ENCODE data around the gene DDX28.

The DDX28 gene, protein sequence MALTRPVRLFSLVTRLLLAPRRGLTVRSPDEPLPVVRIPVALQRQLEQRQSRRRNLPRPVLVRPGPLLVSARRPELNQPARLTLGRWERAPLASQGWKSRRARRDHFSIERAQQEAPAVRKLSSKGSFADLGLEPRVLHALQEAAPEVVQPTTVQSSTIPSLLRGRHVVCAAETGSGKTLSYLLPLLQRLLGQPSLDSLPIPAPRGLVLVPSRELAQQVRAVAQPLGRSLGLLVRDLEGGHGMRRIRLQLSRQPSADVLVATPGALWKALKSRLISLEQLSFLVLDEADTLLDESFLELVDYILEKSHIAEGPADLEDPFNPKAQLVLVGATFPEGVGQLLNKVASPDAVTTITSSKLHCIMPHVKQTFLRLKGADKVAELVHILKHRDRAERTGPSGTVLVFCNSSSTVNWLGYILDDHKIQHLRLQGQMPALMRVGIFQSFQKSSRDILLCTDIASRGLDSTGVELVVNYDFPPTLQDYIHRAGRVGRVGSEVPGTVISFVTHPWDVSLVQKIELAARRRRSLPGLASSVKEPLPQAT

DNA sequence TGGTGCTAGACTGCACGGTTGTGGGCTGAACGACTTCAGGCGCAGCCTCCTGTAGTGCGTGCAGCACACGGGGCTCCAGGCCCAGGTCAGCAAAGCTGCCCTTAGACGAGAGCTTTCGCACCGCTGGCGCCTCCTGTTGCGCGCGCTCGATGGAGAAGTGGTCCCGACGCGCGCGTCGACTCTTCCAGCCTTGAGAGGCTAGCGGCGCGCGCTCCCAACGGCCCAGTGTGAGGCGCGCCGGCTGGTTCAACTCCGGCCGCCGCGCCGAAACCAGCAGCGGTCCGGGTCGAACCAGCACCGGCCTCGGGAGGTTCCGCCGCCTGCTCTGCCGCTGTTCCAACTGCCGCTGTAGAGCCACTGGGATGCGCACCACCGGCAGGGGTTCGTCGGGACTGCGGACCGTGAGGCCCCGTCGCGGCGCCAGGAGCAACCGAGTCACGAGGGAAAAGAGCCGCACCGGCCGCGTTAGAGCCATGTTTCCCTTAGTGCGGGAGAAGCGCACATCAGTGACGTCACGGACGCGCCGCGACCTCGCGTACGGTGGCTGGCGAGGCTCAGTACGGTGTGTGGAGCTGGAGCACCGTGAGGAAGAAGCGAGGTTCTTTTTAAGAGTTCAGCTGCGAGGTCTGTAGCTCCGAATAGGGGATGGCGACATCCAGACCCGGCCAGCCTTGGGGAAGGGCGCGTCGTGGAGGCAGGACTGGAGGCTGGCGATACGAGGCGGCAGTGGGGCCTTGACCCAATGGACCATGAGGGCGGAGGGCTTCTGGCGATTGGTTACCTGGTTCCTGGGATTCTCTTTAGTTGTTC lies at the start of gene DDX28, which contains the start of gene DUS2:
Gene DDX28, minus strand, starts transcription at position 505 of the 810 bp plus-strand sequence. Its CDS starts 30 bp downstream, at position 475.
Gene DUS2, plus strand, starts transcription at position 557 of the 810 bp plus-strand sequence. CDS start 14,740 bp downstream, outside the sequence.
- H3K4me3 ChIP-seq (ENCODE audit: control insufficient read depth, low read depth, low read length): peak within 1 kb of the TSS; percentile 96
- DNase-seq (ENCODE audit: low read depth): peak; percentile 90
- TF ChIP-seq, protein P1, sequence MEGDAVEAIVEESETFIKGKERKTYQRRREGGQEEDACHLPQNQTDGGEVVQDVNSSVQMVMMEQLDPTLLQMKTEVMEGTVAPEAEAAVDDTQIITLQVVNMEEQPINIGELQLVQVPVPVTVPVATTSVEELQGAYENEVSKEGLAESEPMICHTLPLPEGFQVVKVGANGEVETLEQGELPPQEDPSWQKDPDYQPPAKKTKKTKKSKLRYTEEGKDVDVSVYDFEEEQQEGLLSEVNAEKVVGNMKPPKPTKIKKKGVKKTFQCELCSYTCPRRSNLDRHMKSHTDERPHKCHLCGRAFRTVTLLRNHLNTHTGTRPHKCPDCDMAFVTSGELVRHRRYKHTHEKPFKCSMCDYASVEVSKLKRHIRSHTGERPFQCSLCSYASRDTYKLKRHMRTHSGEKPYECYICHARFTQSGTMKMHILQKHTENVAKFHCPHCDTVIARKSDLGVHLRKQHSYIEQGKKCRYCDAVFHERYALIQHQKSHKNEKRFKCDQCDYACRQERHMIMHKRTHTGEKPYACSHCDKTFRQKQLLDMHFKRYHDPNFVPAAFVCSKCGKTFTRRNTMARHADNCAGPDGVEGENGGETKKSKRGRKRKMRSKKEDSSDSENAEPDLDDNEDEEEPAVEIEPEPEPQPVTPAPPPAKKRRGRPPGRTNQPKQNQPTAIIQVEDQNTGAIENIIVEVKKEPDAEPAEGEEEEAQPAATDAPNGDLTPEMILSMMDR (conservative IDR thresholded peaks at IDR 0.05; ENCODE audit: control insufficient read depth, insufficient read depth, low read depth, low read length): no peak

DNA sequence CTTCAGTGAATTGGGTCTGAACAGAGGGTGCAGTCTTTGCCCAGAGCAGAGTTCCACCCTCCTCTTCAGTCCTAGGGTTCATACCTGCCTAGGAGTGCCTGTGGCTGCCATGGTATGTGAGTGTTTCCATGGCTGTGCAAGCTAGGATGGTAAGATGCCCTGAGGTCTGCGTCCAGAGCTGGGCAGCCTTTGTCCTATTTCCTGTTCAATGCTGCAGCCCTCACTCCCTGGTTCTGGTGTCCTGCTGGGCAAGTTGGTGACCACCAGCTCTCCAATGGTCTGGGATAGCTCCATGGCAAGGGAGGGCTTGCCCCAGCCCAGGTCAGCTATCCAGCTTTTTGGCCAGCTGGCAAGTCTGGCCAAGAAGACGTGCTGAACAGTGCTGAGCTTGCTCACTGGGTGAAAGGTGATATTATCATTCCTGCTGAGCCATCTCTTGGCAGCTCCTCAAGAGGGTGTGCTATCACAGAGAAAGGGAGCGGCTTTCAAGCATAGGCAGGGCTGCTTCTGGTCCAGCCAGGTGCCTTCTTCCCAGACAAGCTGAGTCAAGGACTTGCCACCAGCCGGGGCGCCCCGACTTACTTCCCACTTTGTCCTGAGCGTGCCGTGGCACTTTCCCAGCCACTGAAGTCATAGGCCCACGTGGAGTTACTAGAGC lies 49.1 kb upstream of the DDX28 start:
- TF ChIP-seq, protein P1 (conservative IDR thresholded peaks at IDR 0.05; ENCODE audit: control insufficient read depth, insufficient read depth, low read depth, low read length): no peak
- H3K4me3 ChIP-seq (ENCODE audit: control insufficient read depth, low read depth, low read length): no peak overlapping the region
- peak; percentile 89 for DNase-seq (ENCODE audit: low read depth)

DNA sequence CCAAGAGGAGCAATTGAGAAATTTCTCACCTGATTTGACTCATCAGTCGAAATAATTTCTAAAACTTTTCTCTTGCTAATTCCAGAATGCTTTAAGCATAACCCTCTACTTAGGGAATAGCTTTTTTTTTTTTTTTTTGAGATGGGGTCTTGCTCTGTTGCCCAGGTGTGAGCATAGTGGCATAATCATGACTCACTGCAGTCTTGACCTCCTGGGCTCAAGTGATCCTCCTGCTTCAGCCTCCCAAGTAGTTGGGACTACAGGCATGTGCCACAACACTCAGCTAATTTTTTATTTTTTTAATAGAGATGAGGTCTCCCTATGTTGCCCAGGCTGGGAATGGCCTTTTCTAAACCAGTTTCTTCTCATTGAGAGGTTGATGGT lies 48.5 kb upstream of the DDX28 start:
- no peak for DNase-seq (ENCODE audit: low read depth)
- TF ChIP-seq, protein P1 (conservative IDR thresholded peaks at IDR 0.05; ENCODE audit: control insufficient read depth, insufficient read depth, low read depth, low read length): no peak
- H3K4me3 ChIP-seq (ENCODE audit: control insufficient read depth, low read depth, low read length): no peak overlapping the region

DNA sequence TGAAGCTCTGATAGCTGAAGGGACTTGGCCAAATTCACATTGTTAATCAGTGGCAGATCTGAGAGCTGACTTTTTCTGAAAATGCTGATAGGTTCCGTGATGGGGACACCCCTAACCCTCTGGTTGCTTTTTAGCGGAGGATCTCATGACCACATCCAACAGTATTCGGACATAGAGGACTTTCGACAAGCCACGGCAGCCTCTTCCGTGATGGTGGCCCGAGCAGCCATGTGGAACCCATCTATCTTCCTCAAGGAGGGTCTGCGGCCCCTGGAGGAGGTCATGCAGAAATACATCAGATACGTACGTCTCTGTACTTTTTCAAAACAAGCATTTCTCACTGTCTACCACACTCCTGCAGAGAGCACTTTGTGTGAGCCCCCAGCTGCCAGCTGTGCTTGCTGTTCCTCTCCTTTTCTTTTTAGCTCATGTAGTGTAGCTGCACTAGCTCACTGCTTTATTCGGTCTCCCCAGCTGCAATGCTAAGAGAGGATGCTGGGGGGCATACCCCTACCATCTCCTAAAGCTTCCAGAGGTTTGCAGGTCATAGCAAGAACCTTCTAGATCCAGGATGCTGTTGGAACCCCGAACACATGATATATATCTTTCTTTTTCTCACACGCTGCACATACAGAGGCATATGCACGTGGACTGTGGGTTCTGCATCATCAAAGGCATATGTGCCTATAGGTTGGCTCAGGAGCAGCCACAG lies 47.9 kb upstream of the DDX28 start:
- H3K4me3 ChIP-seq (ENCODE audit: control insufficient read depth, low read depth, low read length): no peak overlapping the region
- no peak for DNase-seq (ENCODE audit: low read depth)
- TF ChIP-seq, protein P1 (conservative IDR thresholded peaks at IDR 0.05; ENCODE audit: control insufficient read depth, insufficient read depth, low read depth, low read length): no peak

DNA sequence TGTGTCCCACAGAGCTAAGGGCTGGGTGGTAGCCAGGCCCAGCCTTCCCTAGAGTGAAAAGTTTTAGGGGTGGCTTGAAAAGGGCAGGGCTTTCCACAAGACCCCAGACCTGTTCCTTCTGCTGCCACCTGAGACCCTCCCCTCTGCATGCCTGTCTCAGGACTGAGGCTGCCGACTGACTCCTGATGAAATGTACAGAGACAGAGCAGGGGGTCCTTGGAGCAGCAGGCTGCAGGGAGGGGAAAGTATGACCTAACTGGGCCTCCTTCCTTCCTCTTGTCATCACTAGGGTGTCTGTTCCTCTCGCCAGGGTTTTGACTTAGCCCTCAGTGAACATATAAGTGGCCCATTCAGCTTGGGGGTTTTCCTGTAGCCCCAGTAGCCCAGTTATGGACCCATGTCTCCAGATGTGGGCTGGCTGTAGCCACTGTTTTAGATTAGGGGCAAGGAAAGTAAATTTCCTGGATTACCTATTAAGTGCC lies 47.3 kb upstream of the DDX28 start:
- no peak for DNase-seq (ENCODE audit: low read depth)
- TF ChIP-seq, protein P1 (conservative IDR thresholded peaks at IDR 0.05; ENCODE audit: control insufficient read depth, insufficient read depth, low read depth, low read length): no peak

More for the DNA sequence above, 47.3 kb upstream of the DDX28 start:
- H3K4me3 ChIP-seq (ENCODE audit: control insufficient read depth, low read depth, low read length): no peak overlapping the region
